GM18508 (cell line): ENCODE measurements around the gene ZNF460.
A peak's percentile ranks its signal among the peaks of the same experiment; 100 is the strongest.
"Not testable (repeated sequence)": the region's sequence is repeated elsewhere in the genome, so short reads cannot be mapped to it uniquely, and the experiment has no call there.

ENCODE experiments used
- ATAC-seq: cut with Tn5 transposase; IDR thresholded peaks from one replicate; pipeline ENCODE4 v1.9.1; 2021; ENCODE audit warnings: moderate number of reproducible peaks; ENCODE audit not compliant: insufficient read depth, unreplicated experiment

ZNF460 gene

DNA sequence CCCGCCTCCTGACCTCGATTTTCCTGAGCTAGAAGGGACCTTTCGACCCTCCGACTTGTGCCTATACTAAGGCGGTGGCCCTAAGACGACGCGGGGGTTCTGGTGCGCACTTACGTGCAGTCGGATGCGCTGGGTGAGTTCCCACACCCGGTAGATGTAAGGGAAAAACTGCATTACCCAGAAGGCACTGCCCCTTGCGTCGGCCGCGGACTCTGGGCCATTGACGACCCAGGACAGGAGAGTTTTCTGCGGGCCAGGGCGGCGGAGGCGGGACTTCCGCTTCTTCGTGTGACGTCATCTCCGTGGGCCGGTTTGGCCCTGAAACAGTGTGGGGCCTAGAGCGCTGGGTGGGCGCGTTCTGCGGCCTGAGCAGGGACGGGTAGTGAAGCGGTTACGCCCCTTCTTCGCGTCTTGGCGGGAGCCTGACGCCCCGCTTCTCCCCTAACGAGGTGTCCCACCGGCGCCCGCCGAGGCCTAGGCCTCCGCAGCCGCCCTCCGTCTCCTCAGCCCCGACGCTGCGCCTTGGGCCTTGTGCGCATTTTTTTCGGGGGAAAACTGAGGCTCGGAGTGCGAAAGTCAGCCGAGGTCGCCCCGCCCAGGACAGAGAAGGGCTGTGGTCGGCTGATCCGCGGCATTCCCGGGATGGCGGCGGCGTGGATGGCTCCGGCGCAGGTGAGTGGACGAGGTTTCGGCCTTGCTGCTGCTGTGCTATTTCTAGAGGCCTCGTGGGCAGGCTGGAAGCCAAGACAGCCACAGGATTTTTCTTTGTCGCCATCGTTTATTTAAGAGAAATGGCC, at the start of gene ZNF460:
TSS of gene ZNF460 (plus strand) at position 321 of the 797 bp plus-strand sequence. CDS start at position 643, 322 bp downstream.
- peak; percentile 57 for ATAC-seq

DNA sequence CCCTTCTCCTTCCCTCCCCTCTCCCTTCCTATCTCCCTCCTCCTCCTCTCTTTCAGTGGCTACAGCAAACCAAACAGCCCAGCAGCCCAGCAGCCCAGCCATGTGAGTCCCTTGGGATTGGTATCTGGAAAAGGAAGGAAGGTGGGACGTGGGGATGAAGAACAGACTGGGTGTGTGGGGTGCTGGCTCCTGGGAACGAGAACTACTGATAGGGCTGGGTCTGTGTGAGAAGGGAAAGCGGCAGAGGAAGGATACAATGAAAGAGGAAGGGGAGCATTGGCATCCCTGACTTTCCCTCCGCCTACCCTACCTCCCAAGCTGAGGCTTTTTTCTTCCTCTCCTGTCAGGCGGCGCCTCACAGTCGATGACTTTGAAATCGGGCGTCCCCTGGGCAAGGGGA, 48.6 kb upstream of the ZNF460 start:
- no peak for ATAC-seq

DNA sequence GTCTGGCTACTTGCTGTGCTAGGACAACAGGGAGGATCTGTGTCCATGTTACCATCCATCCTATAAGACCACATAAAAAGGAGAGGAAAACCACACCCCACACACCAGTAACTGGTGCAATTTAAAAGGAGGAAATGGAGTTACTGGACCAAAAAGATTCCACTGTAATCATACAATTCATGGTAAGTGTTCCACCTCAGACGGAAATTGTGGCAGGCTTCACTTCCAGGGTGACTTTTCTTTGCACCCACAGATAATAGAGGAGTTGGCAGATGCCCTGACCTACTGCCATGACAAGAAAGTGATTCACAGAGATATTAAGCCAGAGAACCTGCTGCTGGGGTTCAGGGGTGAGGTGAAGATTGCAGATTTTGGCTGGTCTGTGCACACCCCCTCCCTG, 47.1 kb upstream of the ZNF460 start:
- ATAC-seq: no peak

DNA sequence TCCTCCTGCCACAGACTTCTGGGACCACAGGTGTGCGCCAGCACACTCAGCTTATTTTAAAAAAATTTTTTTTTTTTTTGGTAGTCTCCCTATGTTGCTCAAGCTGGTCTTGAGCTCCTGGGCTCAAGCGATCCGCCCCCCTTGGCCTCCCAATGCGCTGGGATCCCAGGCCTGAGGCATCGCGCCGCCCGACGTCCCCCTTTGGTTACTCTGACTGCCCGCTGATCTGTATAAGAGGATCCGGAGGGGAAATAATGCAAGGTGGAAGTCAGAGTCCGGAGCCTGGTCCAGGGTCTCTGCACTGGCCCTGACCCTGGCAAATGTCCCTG, 40.3 kb upstream of the ZNF460 start:
- no peak for ATAC-seq

DNA sequence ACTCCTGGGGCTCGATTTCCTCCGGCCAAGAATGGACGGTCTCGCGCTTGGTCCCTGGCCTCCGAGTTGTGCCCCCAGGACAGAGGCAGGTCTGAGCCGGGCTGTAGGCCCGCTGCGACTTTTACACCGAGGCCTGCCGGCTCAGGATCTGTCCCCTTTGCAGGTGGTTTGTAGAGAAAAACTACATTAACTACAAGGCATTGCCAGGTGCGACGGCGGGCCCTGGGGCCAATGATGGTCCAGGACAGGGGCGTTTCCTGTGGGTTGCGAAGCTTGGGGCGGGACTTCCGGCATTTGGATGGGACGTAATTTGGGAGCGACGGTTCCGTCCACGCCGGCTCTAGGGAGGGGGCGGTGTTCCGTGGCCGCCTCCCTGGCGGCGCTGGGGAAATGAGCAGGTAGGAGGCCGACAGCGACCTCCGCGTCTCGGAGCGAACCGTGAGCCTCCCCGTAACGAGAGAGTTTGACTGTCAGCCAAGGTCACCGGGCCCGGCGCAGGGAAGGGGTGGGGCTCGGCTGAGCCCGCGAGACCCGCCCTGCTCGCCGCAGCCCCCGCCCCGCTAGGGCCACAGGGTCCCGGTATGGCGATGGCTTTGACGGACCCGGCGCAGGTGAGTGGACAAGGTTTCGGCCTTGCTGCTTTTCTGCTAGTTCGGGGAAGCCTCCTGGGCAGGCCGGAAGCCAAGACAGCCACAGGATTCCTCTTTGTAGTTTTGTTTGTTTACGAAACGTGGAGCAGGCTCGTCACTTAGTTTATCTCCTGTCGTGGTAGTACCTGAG, 39.8 kb upstream of the ZNF460 start, which contains the start of gene ZNF805:
TSS of gene ZNF805 (plus strand) at position 322 of the 780 bp plus-strand sequence. CDS start at position 582, 260 bp downstream.
- ATAC-seq: peak; percentile 78

DNA sequence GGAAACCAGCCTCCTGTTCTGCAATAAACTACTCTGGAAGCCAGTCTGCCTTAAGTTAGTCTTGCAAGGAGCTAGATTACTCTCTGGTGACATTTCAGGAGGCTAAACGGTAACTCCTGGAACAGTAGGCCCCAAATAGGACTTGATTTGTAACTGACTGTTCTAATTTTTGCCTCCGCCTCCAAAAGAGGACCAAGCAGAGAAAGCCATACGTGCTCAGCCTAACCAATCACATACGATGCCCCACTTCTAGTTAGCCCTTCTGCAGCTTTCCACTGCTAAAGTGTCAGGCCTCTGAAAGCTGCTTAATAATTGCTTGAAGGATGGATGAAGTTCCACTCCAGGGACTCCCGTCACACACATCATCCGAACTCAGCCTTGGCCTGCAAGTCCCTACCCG, 39.1 kb upstream of the ZNF460 start:
- no peak for ATAC-seq

DNA sequence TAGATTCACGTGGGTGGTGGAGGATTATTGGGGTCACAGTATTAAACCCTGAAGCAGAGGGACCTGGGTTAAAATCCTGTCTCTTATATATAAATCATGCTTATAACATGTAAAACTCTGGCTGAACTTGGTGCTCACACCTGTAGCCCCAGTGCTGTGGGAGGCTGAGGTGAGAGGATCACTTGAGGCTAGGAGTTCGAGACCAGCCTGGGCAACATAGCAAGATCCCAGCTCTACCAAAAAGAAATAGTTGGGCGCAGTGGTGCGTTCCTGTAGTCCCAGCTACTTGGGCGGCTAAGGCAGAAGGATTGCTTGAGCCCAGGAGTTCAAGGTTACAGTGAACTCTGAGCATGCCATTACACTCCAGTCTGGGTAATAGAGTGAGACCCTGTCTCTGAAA, 37.5 kb upstream of the ZNF460 start:
- ATAC-seq: no peak

DNA sequence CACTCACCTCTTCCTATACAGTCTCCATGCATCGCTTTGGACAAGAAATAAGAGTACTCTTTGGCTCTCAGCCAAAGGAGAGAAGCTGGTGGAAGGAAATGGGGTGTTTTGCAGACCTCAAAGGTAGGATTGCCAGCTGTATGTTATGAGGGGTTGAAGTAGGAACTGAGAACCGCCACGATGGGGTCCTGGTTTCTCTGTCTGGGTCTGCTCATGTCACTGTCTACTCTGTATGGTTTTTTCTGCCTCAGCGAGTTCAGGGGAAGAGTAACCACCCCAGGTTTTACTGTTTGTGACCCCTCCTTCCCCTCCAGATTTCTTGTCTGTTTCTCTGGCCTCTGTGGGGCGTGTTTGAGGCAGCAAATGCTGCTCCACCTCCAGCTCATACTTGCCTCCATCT, 35.8 kb upstream of the ZNF460 start:
- ATAC-seq: no peak

DNA sequence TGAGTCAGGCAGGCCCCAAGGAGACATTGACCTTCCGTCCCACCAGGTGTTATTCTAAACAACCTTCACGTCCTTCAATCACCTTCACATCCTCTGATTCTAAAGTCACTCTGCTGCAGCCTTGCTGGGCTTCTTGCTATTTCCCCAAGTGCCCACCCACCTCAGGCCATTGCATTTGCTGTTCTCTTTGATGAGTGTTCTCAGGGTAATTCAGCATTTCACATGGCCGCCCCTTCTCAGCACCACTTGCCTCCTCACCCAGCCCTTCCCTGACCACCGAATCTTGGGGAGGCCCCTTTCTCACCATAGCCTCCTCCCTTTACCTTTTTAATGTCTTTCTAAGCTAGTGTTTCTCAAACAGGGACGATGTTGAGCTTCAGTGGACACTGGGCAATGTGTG, 35.2 kb upstream of the ZNF460 start:
- ATAC-seq: no peak

DNA sequence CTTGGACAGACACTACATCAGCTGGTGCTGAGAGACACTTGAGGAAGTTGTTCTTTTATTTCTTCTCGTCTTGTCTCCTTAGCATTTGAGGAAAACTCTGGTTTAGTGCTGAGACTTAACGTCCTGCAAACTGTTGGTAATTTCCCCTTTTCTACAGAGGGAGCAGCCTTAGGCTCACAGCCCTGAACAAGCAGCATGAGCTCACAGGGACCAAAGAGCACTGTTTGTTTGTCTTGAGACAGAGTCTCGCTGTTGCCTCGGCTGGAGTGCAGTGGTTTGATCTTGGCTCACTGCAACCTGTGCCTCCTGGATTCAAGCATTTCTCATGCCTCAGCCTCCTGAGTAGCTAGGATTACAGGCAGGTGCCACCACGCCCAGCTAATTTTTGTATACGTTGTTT, 34.3 kb upstream of the ZNF460 start:
- ATAC-seq: no peak

DNA sequence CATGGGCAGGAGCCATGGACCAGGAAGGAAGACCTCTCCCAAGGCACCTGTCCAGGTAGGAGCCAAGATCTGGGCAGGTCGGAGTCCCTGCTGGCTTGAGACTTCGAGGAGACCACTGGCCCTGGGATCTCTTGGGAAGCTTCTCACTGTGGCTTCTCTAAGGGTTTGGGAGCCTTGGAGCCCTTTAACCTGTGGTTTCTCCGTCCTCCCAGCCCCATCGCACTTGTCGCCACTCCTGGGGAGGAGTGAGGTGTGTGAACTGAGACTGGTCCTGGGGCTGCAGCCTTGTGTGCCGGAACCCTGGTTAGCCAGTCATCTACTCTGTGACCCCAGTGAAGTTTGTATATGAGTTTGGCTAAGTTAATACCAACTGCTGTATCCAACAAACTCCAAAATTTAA, 31.6 kb upstream of the ZNF460 start:
- no peak for ATAC-seq

DNA sequence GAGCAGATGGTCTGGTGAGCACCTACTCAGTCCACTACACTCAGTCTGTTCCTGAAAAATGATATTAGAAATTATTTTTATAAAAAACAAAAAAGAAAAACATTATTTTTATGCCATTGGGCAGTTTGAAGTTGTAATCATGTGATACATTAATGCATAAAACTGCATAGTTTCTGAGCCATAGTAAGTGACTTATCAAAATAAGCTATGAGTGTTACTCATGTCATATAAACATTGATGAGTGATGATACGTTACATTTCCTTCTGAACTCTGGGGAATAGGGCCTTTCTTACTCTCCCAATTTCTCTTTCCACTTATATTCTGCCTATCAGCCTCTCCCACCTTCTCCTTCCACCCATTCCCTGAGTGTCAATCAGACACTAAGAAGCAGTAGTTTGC, 31.0 kb upstream of the ZNF460 start:
- no peak for ATAC-seq

DNA sequence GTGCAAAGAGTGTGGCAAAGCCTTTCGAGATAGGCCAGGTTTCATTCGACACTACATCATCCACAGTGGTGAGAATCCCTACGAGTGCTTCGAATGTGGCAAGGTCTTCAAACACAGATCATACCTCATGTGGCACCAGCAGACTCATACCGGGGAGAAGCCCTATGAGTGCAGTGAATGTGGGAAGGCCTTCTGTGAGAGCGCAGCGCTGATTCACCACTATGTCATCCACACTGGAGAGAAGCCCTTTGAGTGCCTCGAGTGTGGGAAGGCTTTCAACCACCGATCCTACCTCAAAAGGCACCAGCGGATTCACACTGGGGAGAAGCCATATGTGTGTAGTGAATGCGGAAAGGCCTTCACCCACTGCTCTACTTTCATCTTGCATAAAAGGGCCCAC, 26.5 kb upstream of the ZNF460 start:
- ATAC-seq: not testable (repeated sequence)

DNA sequence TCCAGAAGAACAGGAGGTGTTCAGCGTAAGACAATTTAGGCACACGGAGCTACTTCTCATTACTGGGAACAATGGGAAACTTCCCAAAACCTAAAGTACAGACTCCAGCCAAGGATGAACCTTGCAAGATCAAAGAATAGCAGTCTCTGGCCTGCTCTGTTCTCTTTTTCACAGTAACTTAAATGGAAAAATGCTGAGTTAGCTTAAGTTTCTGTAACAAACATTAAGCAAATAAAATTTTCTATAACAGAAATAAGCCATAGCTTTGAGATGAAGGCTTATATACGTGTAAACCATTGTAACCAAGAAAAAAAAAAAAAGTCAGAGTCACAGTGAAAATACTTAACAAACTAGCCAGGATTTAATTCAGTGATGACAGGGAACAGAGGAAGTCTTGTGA, 18.2 kb upstream of the ZNF460 start:
- ATAC-seq: no peak

DNA sequence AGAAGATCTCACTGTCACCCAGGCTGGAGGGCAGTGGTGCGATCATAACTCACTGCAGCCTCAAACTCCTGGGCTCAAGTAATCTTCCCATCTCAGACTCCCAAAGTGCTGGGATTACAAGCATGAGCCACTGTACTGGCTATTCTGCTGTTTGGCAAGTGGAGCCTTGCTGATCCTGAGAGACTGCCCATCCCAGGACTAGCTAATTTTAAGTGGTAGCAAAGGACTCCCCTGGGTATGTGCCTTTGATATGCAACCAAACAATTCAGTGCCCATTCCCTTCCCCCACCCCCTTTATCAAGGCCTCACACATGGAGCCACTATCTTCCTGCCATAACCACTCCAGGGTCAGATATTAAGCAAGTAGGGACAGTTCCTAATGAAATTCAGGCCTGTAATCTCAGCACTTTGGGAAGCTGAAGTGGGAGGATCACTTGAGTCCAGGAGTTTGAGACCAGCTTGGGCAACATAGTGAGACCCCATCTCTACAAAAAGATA, 17.0 kb upstream of the ZNF460 start:
- no peak for ATAC-seq

DNA sequence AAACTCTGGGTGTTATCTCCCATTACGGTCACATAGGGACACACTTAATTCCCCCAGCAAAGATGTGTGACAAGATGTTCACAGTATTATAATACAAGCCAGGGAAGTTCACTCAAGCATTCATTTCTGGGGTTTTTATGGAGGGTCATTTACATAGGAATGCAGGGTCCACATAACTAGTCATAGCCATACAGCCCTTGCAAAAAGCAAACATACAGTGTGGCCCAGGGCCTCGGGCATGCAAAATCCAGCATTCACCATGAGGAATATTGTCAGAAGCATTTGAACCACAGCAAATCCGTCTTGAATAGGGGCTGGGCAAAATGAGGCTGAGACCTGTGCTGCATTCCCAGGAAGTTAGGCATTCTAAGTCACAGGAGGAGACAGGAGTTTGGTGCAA, 13.0 kb upstream of the ZNF460 start:
- ATAC-seq: no peak

DNA sequence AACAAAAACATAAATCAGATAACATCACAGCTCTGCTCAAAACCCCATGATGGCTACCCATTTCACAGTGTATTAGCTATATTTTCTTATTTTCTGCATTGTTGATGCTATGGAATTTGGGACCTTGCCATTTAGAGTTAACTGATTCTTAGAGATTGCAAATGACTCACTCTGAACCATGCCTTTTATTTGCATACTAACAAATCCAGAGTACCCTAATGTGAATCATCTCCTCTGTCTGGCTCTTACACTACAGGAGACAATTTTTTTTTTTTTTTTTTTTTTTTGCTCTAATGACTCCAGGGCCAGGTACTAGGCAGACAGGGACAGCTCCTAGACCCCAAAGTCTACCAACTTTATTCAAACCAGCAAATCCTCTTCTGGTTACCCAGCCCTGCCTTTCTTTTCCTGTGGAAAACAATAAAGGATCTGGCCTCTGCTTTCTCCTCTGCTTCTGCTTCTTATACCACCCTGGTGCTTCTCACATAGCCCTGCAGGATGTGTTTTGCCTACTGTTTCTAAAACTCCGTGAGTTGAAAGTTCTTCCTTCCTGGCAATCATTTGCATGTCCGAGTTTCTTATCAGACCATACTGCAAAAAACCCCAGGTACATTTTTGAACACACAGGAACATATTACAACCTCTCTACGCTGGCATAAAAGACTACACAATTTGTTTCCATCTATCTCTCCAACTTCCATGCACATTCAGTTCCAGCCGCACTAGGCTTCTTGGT, 10.6 kb upstream of the ZNF460 start:
- no peak for ATAC-seq

DNA sequence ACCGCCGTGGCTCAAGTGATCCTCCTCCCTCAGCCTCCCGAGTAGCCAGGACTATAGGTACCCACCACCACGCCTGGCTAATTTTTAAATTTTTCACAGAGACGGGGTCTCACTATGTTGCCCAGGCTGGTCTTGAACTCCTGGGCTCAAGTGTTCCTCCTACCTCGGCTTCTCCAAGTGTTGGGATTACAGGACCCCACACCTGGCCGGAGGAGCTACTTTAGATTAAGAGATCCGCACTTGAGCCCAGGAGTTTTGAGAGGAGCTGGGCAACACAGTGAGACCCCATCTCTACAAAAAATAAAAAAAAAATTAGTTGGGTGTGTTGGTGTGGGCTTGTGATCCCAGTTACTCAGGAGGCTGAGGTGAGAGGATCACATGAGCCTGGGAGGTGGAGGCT, 9.0 kb upstream of the ZNF460 start:
- ATAC-seq: no peak

DNA sequence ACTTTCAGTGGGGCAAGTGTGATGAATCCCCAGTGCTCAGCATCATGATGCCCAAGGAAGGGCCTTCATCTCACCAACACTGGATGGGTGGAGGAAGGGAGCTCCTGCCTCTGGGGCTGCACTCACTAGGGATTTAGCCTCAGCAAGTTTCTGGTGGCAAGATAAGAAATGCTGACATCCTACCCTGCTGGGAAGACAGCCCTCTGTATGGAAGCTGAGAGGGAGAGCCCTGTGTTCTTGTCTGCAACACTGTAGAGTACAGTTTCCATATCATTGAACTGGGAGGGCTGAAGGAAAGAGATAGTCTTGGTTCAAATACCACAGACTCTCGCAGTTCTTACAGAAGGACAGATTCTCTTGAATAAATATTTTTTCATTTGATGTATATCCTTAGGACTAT, 7.3 kb upstream of the ZNF460 start:
- no peak for ATAC-seq

DNA sequence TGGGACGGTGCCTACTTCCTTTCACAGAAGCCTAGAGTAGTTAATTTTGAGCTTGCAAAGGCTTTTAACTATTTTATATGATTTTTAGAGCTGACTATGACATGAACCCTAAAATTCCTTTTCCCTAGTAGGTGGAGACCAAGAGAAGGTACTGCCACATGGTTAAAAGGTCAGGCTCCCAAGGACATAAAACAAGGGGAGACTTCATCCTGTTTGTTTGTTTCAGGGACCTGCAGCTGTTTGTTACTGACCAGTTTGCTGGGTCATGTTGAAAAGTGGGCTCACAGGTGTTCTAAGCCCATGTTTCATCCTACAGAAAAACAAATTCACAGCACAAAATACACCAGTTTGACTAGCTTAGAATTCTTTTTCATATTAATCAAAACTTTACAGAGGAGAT, 3.9 kb upstream of the ZNF460 start:
- ATAC-seq: no peak

DNA sequence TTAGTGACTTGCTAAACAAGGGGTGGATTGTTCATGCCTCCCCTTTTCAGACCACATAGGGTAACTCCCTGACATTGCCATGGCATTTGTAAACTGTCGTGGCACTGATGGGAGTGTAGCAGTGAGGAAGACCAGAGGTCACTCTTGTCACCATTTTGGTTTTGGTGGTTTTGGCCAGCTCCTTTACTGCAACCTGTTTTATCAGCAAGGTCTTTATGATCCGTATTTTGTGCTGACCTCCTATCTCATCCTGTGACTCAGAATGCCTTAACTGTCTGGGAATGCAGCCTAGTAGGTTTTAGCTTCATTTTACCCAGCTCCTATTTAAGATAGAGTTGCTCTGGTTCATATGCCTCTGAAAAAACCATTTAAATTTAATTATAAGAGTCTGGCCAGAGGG, 1.8 kb upstream of the ZNF460 start:
- ATAC-seq: not testable (repeated sequence)
